K562 (cell line): ENCODE measurements around the gene CRB2. TPM values are rescaled to one million over a fixed set of nuclear protein-coding genes. Genes with fewer than 3 reads are reported as not detected.

Experiments
- ATAC-seq: fragments of 200-7000 bp; cut with Tn5 transposase; 3 replicates; pipeline ENCODE4 v1.9.1; 2020; ENCODE audit warnings: moderate library complexity
- BruUV-seq: library from RNA; stranded (reverse); fragments of 400-500 nt; replicated peaks from 2 replicates; lab custom pipeline; 2021; lab: Mats Ljungman, UMichigan
- CTCF ChIA-PET: fragments of 300-600 bp; formaldehyde crosslinking; extraction: SDS; loops from one replicate; lab custom pipeline; 2021; ENCODE audit warnings: low intra/inter-chr PET ratio; lab: Yijun Ruan, JAX
- POLR2A ChIA-PET: fragments of 300-600, 350-650 bp; sonication (Branson Sonifier 250); formaldehyde crosslinking; extraction: SDS; loops from one replicate; lab custom pipeline; 2021; ENCODE audit warnings: antibody characterized with exemption, inconsistent platforms; lab: Yijun Ruan, JAX
- DNase-seq, 4 experiments: peaks; one replicate each; pipeline versions ENCODE4 v3.0.0 to v3.0.0-alpha.2; 2011 to 2018; ENCODE audit warnings: low spot score in 3 of 4, mixed read lengths in 3 of 4; ENCODE audit errors: extremely low read depth in 1 of 4
- FAIRE-seq: peaks from 2 replicates; lab custom pipeline; 2011; peaks lifted over from hg19 to GRCh38; lab: Jason Lieb, UNC
- H2AFZ ChIP-seq: 2 replicates; pipeline ENCODE4 v1.6.0; 2011; ENCODE audit warnings: low read depth, low read length, control low read depth, inconsistent platforms
- H3K27ac ChIP-seq: fragments of 200-600 bp; 3 replicates; pipeline ENCODE4 v1.8.0; 2011; ENCODE audit warnings: low read depth, mild to moderate bottlenecking, control low read depth, inconsistent platforms, low read length, moderate library complexity, mixed read lengths; ENCODE audit errors: extremely low read depth
- H3K27me3 ChIP-seq, 2 experiments: fragments of 300-600 bp in 1 of 2; 2 replicates in 1 of 2; 3 replicates in 1 of 2; pipeline versions ENCODE4 v1.6.0 to v1.8.0; 2011; ENCODE audit warnings: inconsistent platforms in 2 of 2, low read length in 2 of 2, mild to moderate bottlenecking in 1 of 2, mixed read lengths in 1 of 2, moderate library complexity in 1 of 2; ENCODE audit not compliant: control insufficient read depth in 2 of 2, insufficient read depth in 2 of 2
- H3K36me3 ChIP-seq: fragments of 300-600 bp; 3 replicates; pipeline ENCODE4 v1.8.0; 2011; ENCODE audit warnings: mild to moderate bottlenecking, low read length, inconsistent platforms; ENCODE audit not compliant: control insufficient read depth, insufficient read depth
- H3K4me1 ChIP-seq, 2 experiments: fragments of 200-600 bp in 1 of 2; replicated peaks in 1 of 2; 2 replicates in 1 of 2; 3 replicates in 1 of 2; pipeline versions ENCODE4 v1.5.1 to v1.8.0; 2011; ENCODE audit warnings: inconsistent platforms in 2 of 2, low read length in 2 of 2, mild to moderate bottlenecking in 1 of 2, mixed read lengths in 1 of 2, moderate library complexity in 1 of 2; ENCODE audit not compliant: control insufficient read depth in 2 of 2, insufficient read depth in 2 of 2
- H3K4me2 ChIP-seq: 2 replicates; pipeline ENCODE4 v1.6.1; 2011; ENCODE audit warnings: low read length, control low read depth, inconsistent platforms, mixed read lengths; ENCODE audit not compliant: insufficient read depth
- H3K4me3 ChIP-seq: fragments of 200-600 bp; sonication (generic), shearing (Covaris generic); 2 replicates; pipeline ENCODE4 v1.5.1; 2016; ENCODE audit warnings: control low read depth, inconsistent platforms
- H3K79me2 ChIP-seq: fragments of 200-600 bp; 3 replicates; pipeline ENCODE4 v1.8.0; 2011; ENCODE audit warnings: low read length, inconsistent platforms; ENCODE audit not compliant: control insufficient read depth, insufficient read depth
- H3K9ac ChIP-seq, 2 experiments: 2 replicates each; pipeline versions ENCODE4 v1.6.0 to v1.6.1; 2011; ENCODE audit warnings: low read depth in 2 of 2, low read length in 2 of 2, control low read depth in 1 of 2, inconsistent platforms in 1 of 2, mild to moderate bottlenecking in 1 of 2, mixed read lengths in 1 of 2; ENCODE audit not compliant: insufficient read depth in 1 of 2
- H3K9me1 ChIP-seq: one replicate; pipeline ENCODE4 v1.6.0; 2011; ENCODE audit warnings: inconsistent platforms, mild to moderate bottlenecking, low read length, moderate library complexity; ENCODE audit not compliant: control insufficient read depth, insufficient read depth
- H3K9me3 ChIP-seq: replicated peaks from 2 replicates; pipeline ENCODE4 v1.5.1; 2011; ENCODE audit warnings: low read depth, low read length, inconsistent platforms; ENCODE audit not compliant: control insufficient read depth, insufficient read depth
- H4K20me1 ChIP-seq: replicated peaks from 2 replicates; pipeline ENCODE4 v1.6.1; 2011; ENCODE audit warnings: low read length, inconsistent platforms, mixed read lengths; ENCODE audit not compliant: control insufficient read depth, insufficient read depth
- CGGBP1 ChIP-seq: fragments of 250-450 bp; sonication (Bioruptor Pico); IDR thresholded peaks from 2 replicates; pipeline ENCODE4 v1.9.0; 2021; ENCODE audit warnings: mild to moderate bottlenecking
- FUS ChIP-seq: fragments of 200-400 bp; formaldehyde crosslinking; optimal IDR thresholded peaks from 2 replicates; pipeline ENCODE3; 2017; ENCODE audit warnings: low read depth, low read length
- KAT7 ChIP-seq: sonication (generic); formaldehyde crosslinking; IDR thresholded peaks from 2 replicates; pipeline ENCODE4 v1.8.0; 2022; ENCODE audit warnings: missing genetic modification reagents, mild to moderate bottlenecking, borderline replicate concordance
- NFATC3 ChIP-seq: fragments of 450-650 bp; IDR thresholded peaks from 2 replicates; pipeline ENCODE4 v1.6.1; 2017; ENCODE audit warnings: mild to moderate bottlenecking
- SMC3 ChIP-seq: conservative IDR thresholded peaks from 2 replicates; pipeline ENCODE4 v1.6.1; 2011; ENCODE audit warnings: low read depth, low read length, improper control_type of control experiment; ENCODE audit not compliant: insufficient read depth
- YY1 ChIP-seq, 3 experiments: IDR thresholded peaks; 2 replicates each; pipeline ENCODE4 v1.6.1; 2011; ENCODE audit warnings: low read length in 2 of 3, mild to moderate bottlenecking in 2 of 3, moderate library complexity in 2 of 3, borderline replicate concordance in 1 of 3, control low read depth in 1 of 3, low read depth in 1 of 3; ENCODE audit not compliant: insufficient read depth in 3 of 3, insufficient replicate concordance in 2 of 3, control insufficient read depth in 1 of 3, insufficient read length in 1 of 3; ENCODE audit errors: extremely low read depth in 1 of 3
- ZNF184 ChIP-seq: sonication (generic); formaldehyde crosslinking; IDR thresholded peaks from 2 replicates; pipeline ENCODE4 v1.5.0; 2020; ENCODE audit warnings: missing genetic modification reagents
- ZNF263 ChIP-seq: sonication (generic); formaldehyde crosslinking; IDR thresholded peaks from 2 replicates; pipeline ENCODE4 v1.8.0; 2022; ENCODE audit warnings: mild to moderate bottlenecking, missing genetic modification reagents, borderline replicate concordance
- ZNF444 ChIP-seq: fragments of 250-450 bp; sonication (Bioruptor Pico); IDR thresholded peaks from 2 replicates; pipeline ENCODE4 v1.4.0; 2020; ENCODE audit warnings: mild to moderate bottlenecking, moderate library complexity
- ZNF57 ChIP-seq: fragments of 450-650 bp; formaldehyde crosslinking; IDR thresholded peaks from 2 replicates; pipeline ENCODE4 v1.4.0; 2020; ENCODE audit warnings: mild to moderate bottlenecking, moderate library complexity
- ZNF639 ChIP-seq, 2 experiments: fragments of 200-800 bp in 1 of 2; sonication (Bioruptor generic) in 1 of 2; sonication (generic) in 1 of 2; formaldehyde crosslinking in 1 of 2; IDR thresholded peaks in 1 of 2; conservative IDR thresholded peaks in 1 of 2; 2 replicates each; pipeline versions ENCODE4 v1.5.0 to v1.6.1; 2016 to 2020; ENCODE audit warnings: missing compliant biosample characterization in 1 of 2, missing genetic modification characterization in 1 of 2, missing genetic modification reagents in 1 of 2
- WGBS: fragments of 100-300 bp; shearing (Covaris generic); methylation state at CpG from one replicate; pipeline ENCODE4 v1.1.6; 2016; ENCODE audit warnings: low coverage, mixed read lengths; ENCODE audit not compliant: insufficient coverage; ENCODE audit errors: missing lambda C conversion rate; 5-methylcytosine and 5-hydroxymethylcytosine counted together
- in situ Hi-C: fragments of 300-500 bp; cut with MboI; formaldehyde crosslinking; loops from 4 replicates; pipeline ENCODE4 v1.15.0; 2018; ENCODE audit warnings: inconsistent platforms, mixed read lengths
- intact Hi-C: fragments of 100-400 bp; cut with micrococcal nuclease; formaldehyde crosslinking; loops from 2 replicates; pipeline ENCODE4 v1.14.2; 2022
- polyA plus RNA-seq, 8 experiments: library from polyadenylated mRNA; depleted of rRNA in 4 of 8; stranded (reverse) in 5 of 8; unstranded in 3 of 8; fragments of >200 nt; fragmentation: Nextera tagmentation in 2 of 8; fragmentation: Illumina TruSeq in 1 of 8; extraction: Ambion mirVana in 2 of 8; extraction: Trizol in 1 of 8; gene quantifications; 2 replicates each; pipeline versions ENCODE4 v1.2.1 to v1.2.3, GENCODE V29; 2011 to 2014; ENCODE audit warnings: inconsistent platforms in 1 of 8, missing spikeins in 1 of 8
- total RNA-seq, 7 experiments: library from RNA; depleted of rRNA in 6 of 7; stranded (reverse); fragments of >200 nt in 6 of 7; fragmentation: Illumina TruSeq in 2 of 7; extraction: Trizol in 2 of 7; gene quantifications; 2 replicates each; pipeline versions ENCODE4 v1.2.1 to v1.2.3, GENCODE V29; 2011 to 2021; ENCODE audit warnings: low replicate concordance in 1 of 7
- TF ChIP-seq, protein P1 (sequence below): fragments of 250-450 bp; sonication (Bioruptor Pico); IDR thresholded peaks from 2 replicates; pipeline ENCODE4 v1.5.0; 2021
- TF ChIP-seq, protein P2 (sequence below): sonication (generic); formaldehyde crosslinking; IDR thresholded peaks from 2 replicates; pipeline ENCODE4 v1.8.1; 2023; ENCODE audit warnings: mild to moderate bottlenecking, missing genetic modification reagents, moderate library complexity
- TF ChIP-seq, protein P3 (sequence below): conservative IDR thresholded peaks from 2 replicates; pipeline ENCODE4 v1.6.1; 2011; ENCODE audit warnings: low read depth, mild to moderate bottlenecking, low read length; ENCODE audit not compliant: control insufficient read depth

CRB2 gene
- total and polyA plus RNA-seq, 9 of the 15 experiments (the other 6 are each of a cell fraction or from before 2014, with no cell fraction given), result 0.13 to 1.2 (median 0.25) TPM; not detected in 2

- BruUV-seq, result no TSS peak
- TF ChIP-seq ZNF184 (no peak), NFATC3 (no peak), KAT7 (CRISPR knock-in tag) (peak; percentile 97; the same call in 1 of the 2 replicates), ZNF57 (CRISPR knock-in tag) (no peak), CGGBP1 (no peak), ZNF444 (CRISPR knock-in tag) (no peak), SMC3 (no peak), FUS (no peak), ZNF263 (CRISPR knock-in tag) (no peak), ZNF639 (CRISPR knock-in tag; conservative IDR thresholded peaks at IDR 0.05 in 1 of 2, IDR thresholded peaks at IDR 0.05 in 1 of 2) (no peak), YY1 (IDR thresholded peaks at IDR 0.05; ENCODE audit: borderline replicate concordance in 1 of 3, control insufficient read depth in 1 of 3, extremely low read depth in 1 of 3, insufficient read depth in 3 of 3, insufficient read length in 1 of 3, insufficient replicate concordance in 2 of 3, low read depth in 1 of 3, low read length in 2 of 3) (peak in 2 of 3 experiments; percentile 16 to 30)
- TF ChIP-seq, protein P1, sequence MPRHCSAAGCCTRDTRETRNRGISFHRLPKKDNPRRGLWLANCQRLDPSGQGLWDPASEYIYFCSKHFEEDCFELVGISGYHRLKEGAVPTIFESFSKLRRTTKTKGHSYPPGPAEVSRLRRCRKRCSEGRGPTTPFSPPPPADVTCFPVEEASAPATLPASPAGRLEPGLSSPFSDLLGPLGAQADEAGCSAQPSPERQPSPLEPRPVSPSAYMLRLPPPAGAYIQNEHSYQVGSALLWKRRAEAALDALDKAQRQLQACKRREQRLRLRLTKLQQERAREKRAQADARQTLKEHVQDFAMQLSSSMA, result no peak
- TF ChIP-seq, protein P2, sequence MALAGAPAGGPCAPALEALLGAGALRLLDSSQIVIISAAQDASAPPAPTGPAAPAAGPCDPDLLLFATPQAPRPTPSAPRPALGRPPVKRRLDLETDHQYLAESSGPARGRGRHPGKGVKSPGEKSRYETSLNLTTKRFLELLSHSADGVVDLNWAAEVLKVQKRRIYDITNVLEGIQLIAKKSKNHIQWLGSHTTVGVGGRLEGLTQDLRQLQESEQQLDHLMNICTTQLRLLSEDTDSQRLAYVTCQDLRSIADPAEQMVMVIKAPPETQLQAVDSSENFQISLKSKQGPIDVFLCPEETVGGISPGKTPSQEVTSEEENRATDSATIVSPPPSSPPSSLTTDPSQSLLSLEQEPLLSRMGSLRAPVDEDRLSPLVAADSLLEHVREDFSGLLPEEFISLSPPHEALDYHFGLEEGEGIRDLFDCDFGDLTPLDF, result no peak
- TF ChIP-seq, protein P3, sequence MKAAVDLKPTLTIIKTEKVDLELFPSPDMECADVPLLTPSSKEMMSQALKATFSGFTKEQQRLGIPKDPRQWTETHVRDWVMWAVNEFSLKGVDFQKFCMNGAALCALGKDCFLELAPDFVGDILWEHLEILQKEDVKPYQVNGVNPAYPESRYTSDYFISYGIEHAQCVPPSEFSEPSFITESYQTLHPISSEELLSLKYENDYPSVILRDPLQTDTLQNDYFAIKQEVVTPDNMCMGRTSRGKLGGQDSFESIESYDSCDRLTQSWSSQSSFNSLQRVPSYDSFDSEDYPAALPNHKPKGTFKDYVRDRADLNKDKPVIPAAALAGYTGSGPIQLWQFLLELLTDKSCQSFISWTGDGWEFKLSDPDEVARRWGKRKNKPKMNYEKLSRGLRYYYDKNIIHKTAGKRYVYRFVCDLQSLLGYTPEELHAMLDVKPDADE, result no peak
Measured at GRCh38 chr9:123338710-123339665, 17.0 kb upstream of the CRB2 start.

More at GRCh38 chr9:123338710-123339665, 17.0 kb upstream of the CRB2 start:
- FAIRE-seq, result peak; percentile 82
- H3K9ac ChIP-seq, result peak overlapping the region; percentile 80 to 86
- H3K36me3 ChIP-seq, result no peaks in the 10 kb centered on the region
- peak; percentile 84 for ATAC-seq
- peak overlapping the region; percentile 26 for H3K4me3 ChIP-seq
- H3K27ac ChIP-seq, result peak overlapping the region; percentile 89
- peaks cover 50 to 57% of the 10 kb centered on the region in 2 experiments for H3K4me1 ChIP-seq
- in situ Hi-C loops (no loop called here), intact Hi-C loops (no loop called here)
- no peaks in the 10 kb centered on the region for H3K9me1 ChIP-seq
- no peaks in the 10 kb centered on the region for H3K9me3 ChIP-seq
- H3K27me3 ChIP-seq, result no peaks in the 10 kb centered on the region
- peak; percentile 69 to 89 (median 74) for DNase-seq
- H2AFZ ChIP-seq, result peak overlapping the region; percentile 98
- ChIA-PET POLR2A (interaction anchor here (0.6 to 1.9 kb wide), 13 partner anchors 12 to 237 kb away, joined by 3 to 10 read pairs (median 4); no protein-coding TSS in a partner anchor), CTCF (interaction anchor here (0.7 kb wide), 1 partner anchor 44 kb away, joined by 3 read pairs; no protein-coding TSS in a partner anchor)
- WGBS, result 10% methylated on average over 34 of the region's 35 CpGs
- H3K79me2 ChIP-seq, result no peaks in the 10 kb centered on the region
- no peaks in the 10 kb centered on the region for H4K20me1 ChIP-seq
- H3K4me2 ChIP-seq, result peak overlapping the region; percentile 79
